DOHH2 (cell line): ENCODE data around the gene NMT2.

Experiments
- CTCF ChIP-seq: fragments of 200-600 bp; sonication (generic); IDR thresholded peaks from one replicate; pipeline ENCODE4 v1.5.1; 2014; ENCODE audit warnings: antibody characterized with exemption, mild to moderate bottlenecking, low read depth, low read length; ENCODE audit not compliant: poor library complexity, severe bottlenecking
- EZH2phosphoT487 ChIP-seq: fragments of 200-600 bp; sonication (generic); IDR thresholded peaks from 2 replicates; pipeline ENCODE4 v1.6.1; 2017; ENCODE audit warnings: borderline replicate concordance, mild to moderate bottlenecking, antibody characterized with exemption, low read length, moderate library complexity, mixed read lengths

- peak; percentile 36 for TF ChIP-seq CTCF
- no peak for TF ChIP-seq EZH2phosphoT487
Observed at GRCh38 chr10:15168291-15168785, at the start of gene NMT2.
